CMK (cell line): Measurements from ENCODE around the gene BMP7.

Experiments
- DNase-seq: peaks from one replicate; pipeline ENCODE4 v3.0.0-alpha.2; 2010; ENCODE audit warnings: low read depth

The BMP7 gene

DNA sequence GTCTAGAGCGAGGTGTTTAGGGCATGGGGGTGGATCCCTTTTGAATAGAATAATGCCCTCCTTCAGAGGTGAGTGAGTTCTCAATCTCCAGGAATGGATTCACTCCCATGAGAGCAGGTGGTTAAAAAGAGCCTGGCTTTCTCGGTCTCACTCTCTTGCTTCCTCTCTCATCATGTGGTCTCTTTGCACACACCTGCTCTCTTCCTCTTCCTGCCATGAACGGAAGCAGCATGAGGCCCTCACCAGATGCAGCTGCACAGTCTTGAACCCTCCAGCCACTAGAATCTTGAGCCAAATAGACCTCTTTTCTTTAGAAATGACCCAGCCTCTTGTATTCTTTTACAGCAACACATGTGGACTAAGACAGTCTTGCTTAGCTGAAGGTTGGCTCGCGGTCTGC, 119.3 kb downstream of the BMP7 start:
- no peak for DNase-seq

DNA sequence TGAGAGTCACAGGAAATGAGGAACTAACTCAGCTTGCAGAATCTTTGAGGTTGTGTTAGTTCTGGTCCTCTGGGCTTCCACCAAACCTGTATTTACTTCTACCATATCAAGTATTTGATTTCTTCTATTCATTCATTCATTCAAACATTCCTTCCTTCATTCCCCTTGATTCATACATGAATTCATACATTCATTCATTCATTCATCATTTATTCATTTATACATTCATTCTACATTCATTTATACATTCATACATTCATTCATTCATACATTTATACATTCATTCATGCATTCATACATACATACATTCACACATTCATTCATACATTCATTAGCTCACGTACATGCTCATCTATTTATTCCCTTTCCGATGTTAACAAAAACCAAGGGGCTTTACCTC, 120.3 kb downstream of the BMP7 start:
- DNase-seq = no peak

DNA sequence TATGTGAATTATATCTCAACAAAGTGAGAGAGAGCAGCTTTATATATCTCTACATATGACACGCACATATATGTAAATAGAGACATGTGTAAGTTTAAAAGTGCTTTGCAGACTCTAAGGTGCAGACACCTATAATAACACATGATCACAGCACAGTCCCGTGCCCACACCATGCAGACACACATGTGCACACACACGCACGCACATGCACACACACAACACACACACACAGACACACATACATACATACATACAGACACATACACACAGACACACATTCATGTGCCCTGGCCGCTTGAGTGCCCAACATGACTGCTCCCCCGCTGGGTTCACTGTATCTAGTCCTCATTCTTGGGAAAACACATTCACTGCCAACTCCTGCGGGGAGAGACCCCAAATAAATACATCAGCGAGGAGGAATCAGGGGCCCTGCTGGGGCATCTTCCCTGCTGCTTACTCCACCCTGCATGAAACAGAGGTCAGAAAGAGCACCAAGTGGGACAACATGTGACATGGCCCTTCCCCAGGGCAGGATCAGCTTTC, 121.3 kb downstream of the BMP7 start:
- DNase-seq = no peak

- no peak for DNase-seq
Measured at GRCh38 chr20:57143173-57143572, 123.3 kb downstream of the BMP7 start.

DNA sequence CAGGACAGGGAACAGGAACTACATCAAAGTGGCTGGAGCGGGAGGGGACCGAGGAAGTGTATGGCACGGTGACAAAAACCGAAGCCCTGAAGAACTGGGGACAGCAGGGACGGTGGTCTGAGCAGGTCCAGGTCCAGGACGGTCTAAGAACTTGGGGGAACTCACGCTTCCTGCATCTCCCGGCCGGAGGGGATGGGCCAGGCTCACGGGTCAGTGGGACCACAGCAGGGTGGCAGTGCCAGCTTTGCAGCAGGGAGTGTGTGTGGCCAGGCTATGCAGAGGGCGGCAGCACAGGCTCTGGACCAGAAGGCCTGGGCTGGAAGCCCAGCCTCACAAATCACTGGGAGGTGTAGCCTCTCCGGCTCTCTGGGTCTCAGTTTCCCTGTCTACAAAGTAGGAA, 123.8 kb downstream of the BMP7 start:
- no peak for DNase-seq

DNA sequence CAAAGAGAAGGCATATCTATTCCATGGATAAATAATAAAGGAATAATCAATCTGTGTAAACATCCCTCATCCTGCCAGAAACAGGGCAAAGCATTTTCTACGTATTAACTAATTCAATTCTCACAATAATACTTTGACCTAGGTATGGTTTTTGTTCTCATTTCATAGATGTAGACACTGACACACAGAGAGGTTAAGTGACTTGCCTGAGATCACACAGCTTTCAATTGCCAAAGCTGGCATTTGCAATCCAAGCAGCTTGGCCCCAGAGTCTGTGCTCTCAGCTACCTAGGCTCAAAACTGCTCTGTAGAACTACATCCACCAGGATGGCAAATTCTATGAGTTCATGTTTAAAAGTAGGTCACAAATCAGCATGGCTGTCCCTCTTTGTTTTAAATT, 124.9 kb downstream of the BMP7 start:
- DNase-seq = no peak

- no peak for DNase-seq
Measured at GRCh38 chr20:57140416-57140965, 126.0 kb downstream of the BMP7 start.

DNA sequence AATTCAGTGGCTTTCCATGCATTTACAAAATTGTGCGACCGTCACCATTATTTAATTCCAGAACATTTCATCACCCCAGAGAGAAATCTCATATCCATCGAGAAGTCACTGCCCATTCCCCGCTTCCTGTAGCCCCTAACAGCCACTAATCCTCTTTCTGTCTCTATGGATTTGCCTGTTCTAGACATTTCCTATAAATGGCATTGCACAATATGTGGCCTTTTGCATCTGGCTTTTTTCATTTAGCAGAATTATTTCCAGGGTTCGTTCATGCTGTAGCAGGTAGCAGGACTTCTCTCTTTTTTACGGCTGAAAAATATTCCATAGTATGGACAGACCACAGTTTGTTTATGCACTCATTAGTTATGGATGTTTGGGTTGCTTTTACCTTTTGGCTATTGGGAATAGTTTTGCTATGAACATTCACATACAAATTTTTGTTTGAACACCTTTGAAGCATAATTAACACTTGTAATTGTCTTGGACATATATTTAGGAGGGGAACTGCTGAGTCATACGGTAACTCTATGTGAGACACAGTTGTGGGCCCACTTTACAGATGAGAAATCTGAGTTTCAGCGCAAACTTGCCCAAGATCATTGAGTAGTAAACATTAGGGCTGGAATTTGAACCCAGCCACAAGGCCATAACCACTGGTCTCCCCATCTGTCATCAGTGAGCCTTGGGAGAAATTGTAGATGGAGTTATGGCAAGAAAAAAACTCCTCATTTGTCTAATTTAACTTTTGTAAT, 126.9 kb downstream of the BMP7 start:
- no peak for DNase-seq

DNA sequence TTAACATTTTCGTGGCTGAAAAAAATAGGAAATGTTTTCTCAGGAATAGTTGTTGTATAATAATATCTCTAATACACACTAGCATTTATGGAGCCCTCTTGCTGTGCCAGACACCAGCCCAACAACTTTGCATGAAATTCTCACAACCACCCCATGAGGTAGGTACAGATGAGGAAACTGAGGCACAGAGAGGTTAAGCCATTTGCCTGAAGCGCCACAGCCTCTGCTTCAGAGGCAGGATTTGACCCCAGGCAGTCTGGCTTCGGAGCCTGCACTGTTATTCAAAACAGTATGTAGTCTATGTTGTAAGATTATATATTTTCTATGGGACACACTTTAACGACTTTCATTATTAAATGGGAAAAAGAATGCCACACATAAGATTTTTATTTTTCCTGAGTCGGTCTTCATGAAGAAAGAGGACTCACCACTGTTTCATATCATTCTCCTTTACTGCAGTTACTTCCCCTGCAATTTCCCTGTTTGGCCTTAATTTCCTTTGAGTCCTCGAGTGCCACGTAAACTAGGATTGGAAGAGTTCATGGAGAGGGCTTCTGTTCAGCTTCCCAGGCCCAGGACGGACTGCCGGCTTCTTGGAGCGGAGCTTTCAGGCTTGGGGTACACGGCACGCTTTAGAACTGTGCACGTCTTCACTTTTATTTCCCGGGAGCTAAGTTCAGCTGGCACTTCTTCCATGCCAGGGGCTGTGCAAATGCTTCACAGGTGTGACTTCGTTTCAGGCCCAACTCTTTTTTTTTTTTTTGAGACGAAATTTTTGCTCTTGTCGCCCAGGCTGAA, 128.0 kb downstream of the BMP7 start:
- no peak for DNase-seq

- no peak for DNase-seq
Measured at GRCh38 chr20:57137676-57138075, 128.8 kb downstream of the BMP7 start.

DNA sequence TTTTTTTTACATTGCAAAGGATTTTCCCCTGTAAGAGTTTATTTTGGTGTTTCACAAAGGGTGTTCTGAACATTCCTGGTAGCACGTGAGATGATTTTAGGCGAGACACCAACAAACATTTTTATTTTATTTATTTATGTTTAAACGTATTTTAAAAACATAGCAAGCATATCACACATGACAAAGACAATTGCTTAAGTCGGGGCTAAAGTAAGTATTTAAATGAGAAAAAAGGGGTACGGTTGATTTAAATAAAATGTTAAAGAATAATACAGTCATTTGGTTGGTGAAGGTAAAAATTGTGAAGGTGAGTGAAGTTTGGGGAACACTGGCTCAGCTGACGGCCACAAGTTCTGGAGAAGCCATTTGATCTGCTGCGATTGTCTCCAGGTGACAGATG, 129.7 kb downstream of the BMP7 start:
- no peak for DNase-seq

- no peak for DNase-seq
Measured at GRCh38 chr20:57135875-57136274, 130.6 kb downstream of the BMP7 start.

DNA sequence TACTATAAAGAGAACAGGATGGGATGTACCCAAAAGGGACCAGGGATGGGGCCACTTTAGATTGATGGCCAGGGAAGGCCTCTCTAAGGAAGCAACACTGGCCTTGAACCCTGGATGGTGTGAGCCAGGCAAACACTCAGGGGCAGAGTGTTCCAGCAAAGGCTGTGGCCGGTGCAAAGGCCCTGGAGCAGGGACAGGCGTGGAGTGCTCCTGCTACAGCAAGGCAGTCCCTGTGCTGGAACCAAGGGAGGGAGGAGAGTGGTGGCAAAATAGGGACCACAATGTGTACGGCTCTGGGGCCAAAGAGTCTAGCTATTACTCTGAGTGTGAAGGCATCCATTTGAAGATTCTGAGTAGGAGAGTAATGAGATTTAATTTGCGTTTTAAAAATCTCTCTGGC, 131.6 kb downstream of the BMP7 start:
- DNase-seq = no peak

DNA sequence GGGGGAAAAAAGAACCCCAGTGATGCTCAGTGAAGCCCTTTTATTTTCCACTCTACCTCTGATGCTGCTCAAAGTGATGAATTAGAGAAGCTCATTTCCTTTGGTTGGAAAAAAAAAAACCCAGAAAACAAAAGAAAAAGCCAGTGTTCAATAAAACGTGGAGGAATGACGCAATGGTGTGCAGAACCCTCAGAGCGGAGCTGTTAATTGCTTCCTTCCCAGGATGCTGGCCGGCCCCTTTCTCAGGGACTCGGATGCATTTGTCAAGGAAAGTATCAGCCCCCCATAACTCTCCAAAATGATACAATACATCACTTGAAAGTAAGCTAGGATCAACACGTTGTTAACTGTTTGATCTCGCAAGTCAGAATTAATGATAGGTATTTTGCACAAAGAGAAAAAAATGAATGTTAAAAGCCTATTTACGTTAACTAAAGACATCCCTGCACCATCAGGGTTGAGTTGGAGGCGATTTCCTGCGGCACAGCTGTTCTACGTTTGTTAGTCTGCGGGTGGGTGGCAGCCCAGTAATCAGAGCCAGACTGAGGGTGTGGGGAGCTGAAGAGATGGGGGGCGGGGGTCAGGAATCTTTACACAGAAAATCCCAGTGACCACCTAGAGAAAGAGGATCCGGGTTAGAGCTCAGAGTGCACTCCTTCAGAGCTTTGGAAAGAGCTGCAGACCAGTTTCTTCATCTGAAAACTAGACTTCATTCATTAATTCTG, 132.4 kb downstream of the BMP7 start:
- no peak for DNase-seq

DNA sequence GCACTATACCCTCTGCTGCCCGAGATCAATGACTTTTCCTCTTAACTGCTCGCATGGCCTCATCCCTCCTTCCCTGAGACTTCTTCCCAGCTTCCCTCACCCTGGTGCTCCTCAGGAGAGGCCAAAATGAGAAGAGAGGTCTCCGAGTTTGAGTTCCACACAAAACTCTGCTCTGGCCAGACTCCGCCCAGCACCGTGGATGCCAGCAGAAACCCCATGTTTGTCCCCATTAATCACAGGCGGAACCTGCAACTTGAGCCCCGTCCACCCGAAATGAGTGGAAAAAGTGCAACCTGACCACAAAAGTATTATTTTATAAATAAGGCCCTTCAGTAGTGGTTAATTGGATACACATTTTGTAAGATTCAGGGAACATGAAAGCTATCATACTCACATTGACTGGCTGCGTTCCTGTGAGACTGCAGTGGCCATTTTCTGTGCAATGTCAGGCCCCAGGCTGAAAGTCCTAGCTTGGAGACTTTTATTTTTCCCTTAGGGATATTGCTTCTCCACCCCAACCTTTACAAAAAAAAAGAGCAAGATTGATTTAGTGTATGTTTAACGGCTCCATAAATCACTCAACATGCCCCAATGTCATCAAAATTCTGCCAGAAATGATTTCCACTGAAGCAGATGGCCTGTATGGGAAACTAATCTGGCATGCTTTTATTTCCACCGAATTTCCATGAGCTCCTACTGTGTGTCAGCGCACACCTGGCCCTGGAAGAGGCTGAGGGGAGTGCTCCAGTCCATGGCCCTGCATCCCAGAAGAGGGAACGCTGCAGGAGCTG, 134.6 kb downstream of the BMP7 start:
- no peak for DNase-seq

DNA sequence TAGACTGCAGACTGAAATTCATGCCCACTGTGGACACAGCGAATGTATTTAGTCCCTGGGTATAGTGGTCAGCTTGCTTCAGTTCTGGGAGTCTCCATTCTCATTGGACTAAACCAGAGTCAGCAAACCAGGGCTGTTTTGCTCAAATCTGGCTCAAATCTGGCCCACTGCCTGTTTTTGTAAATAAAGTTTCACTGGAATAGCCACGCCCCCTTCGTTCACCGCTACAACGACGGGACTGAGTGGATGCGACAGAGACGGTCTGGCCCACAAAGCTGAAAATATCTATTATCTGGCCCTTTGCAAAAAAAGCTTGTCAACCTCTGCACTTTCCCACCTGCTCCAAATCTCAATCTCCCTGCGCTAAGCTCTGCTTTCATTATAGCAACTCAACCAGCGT, 135.4 kb downstream of the BMP7 start:
- DNase-seq = no peak

DNA sequence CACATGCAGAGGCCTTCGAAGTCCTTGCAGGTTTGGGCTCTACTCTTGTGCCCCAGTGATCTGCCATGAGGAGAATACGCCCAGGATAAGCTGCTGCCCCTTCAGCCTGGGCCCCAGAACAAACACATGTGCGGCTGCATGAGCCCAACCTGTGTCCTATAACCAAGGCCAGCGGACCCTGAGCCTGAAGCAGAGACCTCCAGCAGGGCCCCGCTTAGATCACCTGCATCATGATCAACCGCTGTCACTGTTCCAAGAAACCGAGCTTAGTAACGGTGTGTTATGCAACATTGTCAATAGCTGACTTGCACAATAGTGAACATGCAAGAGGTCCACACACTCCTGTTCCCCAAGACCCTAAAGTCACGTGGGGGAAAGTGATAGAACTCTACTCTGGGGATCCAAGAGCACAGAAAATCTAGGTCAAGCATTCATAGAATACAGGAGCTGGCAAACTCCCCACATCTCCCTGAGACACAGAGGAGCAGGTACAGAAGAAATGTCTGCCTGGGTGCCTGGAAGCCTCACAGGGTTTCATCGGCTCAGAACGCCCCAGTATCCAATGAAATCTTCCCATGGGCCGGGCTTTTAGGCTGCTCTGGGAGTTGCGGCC, 136.2 kb downstream of the BMP7 start:
- DNase-seq = no peak

GRCh38 chr20:57129303-57129702, 137.1 kb downstream of the BMP7 start:
- no peak for DNase-seq

DNA sequence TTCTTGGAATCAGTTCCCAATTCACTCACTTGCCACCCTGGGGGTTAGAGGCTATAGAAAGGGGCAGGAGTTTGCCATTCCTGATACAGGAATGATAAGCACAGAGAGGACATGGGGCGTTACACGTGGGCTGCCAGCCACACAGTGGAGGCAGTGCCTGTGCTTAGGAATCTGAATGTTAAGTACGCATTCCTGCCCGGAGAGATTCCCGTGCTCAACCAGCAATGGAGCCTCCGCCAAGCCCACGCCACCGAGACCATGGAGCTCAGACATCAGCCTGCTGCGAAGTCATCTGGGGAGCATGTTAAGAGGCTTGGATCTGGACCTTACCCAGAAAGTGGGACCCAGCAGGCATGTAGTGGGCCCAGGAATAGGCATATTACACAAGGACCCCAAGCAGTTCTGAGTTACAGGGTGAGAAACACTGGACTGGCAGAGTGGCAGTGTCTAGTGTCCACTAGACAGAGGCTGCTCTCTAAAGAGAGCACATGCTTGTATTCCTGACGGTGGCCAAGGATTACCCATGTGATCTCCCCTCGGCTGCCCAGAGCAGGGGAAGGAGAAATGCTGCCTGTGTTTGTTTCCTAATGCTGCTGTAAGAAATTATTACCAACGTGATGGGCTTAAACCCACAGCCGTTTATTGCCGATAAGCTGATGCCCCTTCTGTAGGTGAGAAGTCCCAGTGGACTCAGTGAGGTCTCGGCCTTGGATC, 138.2 kb downstream of the BMP7 start:
- DNase-seq = no peak

GRCh38 chr20:57126481-57127092, 139.9 kb downstream of the BMP7 start:
- no peak for DNase-seq
